SK-N-SH (cell line): ENCODE measurements around the gene SLC17A9. TPM values are rescaled to one million over a fixed set of nuclear protein-coding genes. Genes with fewer than 3 reads are reported as not detected.

Experiments
- CTCF ChIA-PET: fragments of 300-600, 350-600 bp; formaldehyde crosslinking; extraction: SDS; loops from one replicate; lab custom pipeline; 2021; lab: Yijun Ruan, JAX
- POLR2A ChIA-PET: fragments of 350-600 bp; sonication (Branson Sonifier 250); formaldehyde crosslinking; extraction: SDS; loops from one replicate; lab custom pipeline; 2020; ENCODE audit warnings: antibody characterized with exemption, inconsistent platforms; lab: Yijun Ruan, JAX
- DNase-seq: peaks from one replicate; pipeline ENCODE4 v3.0.0; 2012
- H2AFZ ChIP-seq: fragments of 200-600 bp; sonication (generic); 2 replicates; pipeline ENCODE4 v1.8.1; 2016; ENCODE audit warnings: antibody characterized with exemption, mild to moderate bottlenecking, low read depth
- H3F3A ChIP-seq: fragments of 200-600 bp; sonication (generic); replicated peaks from 2 replicates; pipeline ENCODE3; 2016; ENCODE audit warnings: antibody characterized with exemption, mild to moderate bottlenecking; ENCODE audit not compliant: insufficient read depth
- H3K27ac ChIP-seq, 2 experiments: fragments of 200-500 bp in 1 of 2; fragments of 200-600 bp in 1 of 2; sonication (Bioruptor generic) in 1 of 2; sonication (generic), shearing (Covaris generic) in 1 of 2; 2 replicates each; pipeline versions ENCODE4 v1.5.1 to v1.6.1; 2014 to 2016; ENCODE audit warnings: low read depth in 2 of 2, inconsistent platforms in 1 of 2, low read length in 1 of 2, mild to moderate bottlenecking in 1 of 2, mixed read lengths in 1 of 2
- H3K27me3 ChIP-seq: fragments of 200-600 bp; sonication (generic), shearing (Covaris generic); 2 replicates; pipeline ENCODE4 v1.6.1; 2016; ENCODE audit warnings: mixed run types; ENCODE audit not compliant: insufficient read depth
- H3K36me3 ChIP-seq, 2 experiments: fragments of 200-500 bp in 1 of 2; fragments of 200-600 bp in 1 of 2; sonication (Bioruptor generic) in 1 of 2; sonication (generic) in 1 of 2; replicated peaks in 1 of 2; 2 replicates each; pipeline versions ENCODE3 to v1.5.1; 2014 to 2016; ENCODE audit warnings: low read length in 1 of 2, mild to moderate bottlenecking in 1 of 2; ENCODE audit not compliant: insufficient read depth in 2 of 2, control insufficient read depth in 1 of 2
- H3K4me1 ChIP-seq, 2 experiments: fragments of 200-500 bp in 1 of 2; fragments of 200-600 bp in 1 of 2; sonication (Bioruptor generic) in 1 of 2; sonication (generic), shearing (Covaris generic) in 1 of 2; 2 replicates each; pipeline versions ENCODE4 v1.5.1 to v1.6.1; 2014 to 2016; ENCODE audit warnings: low read depth in 1 of 2, low read length in 1 of 2, mixed run types in 1 of 2; ENCODE audit not compliant: insufficient read depth in 2 of 2, control insufficient read depth in 1 of 2
- H3K4me2 ChIP-seq: fragments of 200-600 bp; sonication (generic), shearing (Covaris generic); 2 replicates; pipeline ENCODE4 v1.6.1; 2017; ENCODE audit warnings: mixed run types
- H3K4me3 ChIP-seq, 2 experiments: fragments of 200-500 bp in 1 of 2; fragments of 200-600 bp in 1 of 2; sonication (Bioruptor generic) in 1 of 2; sonication (generic), shearing (Covaris generic) in 1 of 2; 2 replicates each; pipeline versions ENCODE4 v1.5.1 to v1.8.1; 2014 to 2016; ENCODE audit warnings: low read depth in 2 of 2, inconsistent platforms in 1 of 2, low read length in 1 of 2, mild to moderate bottlenecking in 1 of 2, mixed read lengths in 1 of 2, moderate library complexity in 1 of 2
- H3K79me2 ChIP-seq: fragments of 200-600 bp; sonication (generic); 2 replicates; pipeline ENCODE4 v1.8.1; 2017; ENCODE audit warnings: mild to moderate bottlenecking; ENCODE audit not compliant: insufficient read depth
- H3K9ac ChIP-seq: fragments of 200-600 bp; sonication (generic); 2 replicates; pipeline ENCODE4 v1.6.1; 2017; ENCODE audit warnings: mixed run types
- H3K9me2 ChIP-seq: fragments of 200-600 bp; sonication (generic); 2 replicates; pipeline ENCODE4 v1.6.1; 2017; ENCODE audit warnings: mixed run types
- H3K9me3 ChIP-seq: fragments of 200-600 bp; sonication (generic); 2 replicates; pipeline ENCODE4 v1.6.1; 2017; ENCODE audit warnings: mixed run types, mild to moderate bottlenecking, moderate library complexity
- H4K20me1 ChIP-seq: fragments of 200-600 bp; sonication (generic); 2 replicates; pipeline ENCODE4 v1.6.1; 2017; ENCODE audit warnings: mild to moderate bottlenecking, mixed run types; ENCODE audit not compliant: insufficient read depth
- ELF1 ChIP-seq: IDR thresholded peaks from 2 replicates; pipeline ENCODE4 v1.4.0; 2012
- FOSL2 ChIP-seq: IDR thresholded peaks from 2 replicates; pipeline ENCODE4 v1.4.0; 2012; ENCODE audit warnings: low read depth, mild to moderate bottlenecking, moderate library complexity, borderline replicate concordance
- FOXJ3 ChIP-seq: sonication (generic); formaldehyde crosslinking; IDR thresholded peaks from 2 replicates; pipeline ENCODE4 v1.5.1; 2020; ENCODE audit warnings: mild to moderate bottlenecking, missing genetic modification reagents
- GABPA ChIP-seq: IDR thresholded peaks from 2 replicates; pipeline ENCODE4 v1.4.0; 2012; ENCODE audit warnings: low read depth, mild to moderate bottlenecking
- JUND ChIP-seq: IDR thresholded peaks from 2 replicates; pipeline ENCODE4 v1.4.0; 2012
- MEF2A ChIP-seq: IDR thresholded peaks from 2 replicates; pipeline ENCODE4 v1.4.0; 2012; ENCODE audit warnings: low read depth, borderline replicate concordance
- NFIC ChIP-seq: IDR thresholded peaks from 2 replicates; pipeline ENCODE4 v1.4.0; 2012; ENCODE audit warnings: borderline replicate concordance
- RCOR1 ChIP-seq: fragments of 150-350 bp; IDR thresholded peaks from 2 replicates; pipeline ENCODE4 v1.6.1; 2017; ENCODE audit warnings: antibody characterized with exemption, low read length
- SMC3 ChIP-seq: IDR thresholded peaks from 2 replicates; pipeline ENCODE4 v1.6.1; 2012; ENCODE audit warnings: low read depth, low read length, improper control_type of control experiment
- TCF12 ChIP-seq: IDR thresholded peaks from 2 replicates; pipeline ENCODE4 v1.4.0; 2012
- YY1 ChIP-seq: IDR thresholded peaks from 2 replicates; pipeline ENCODE4 v1.4.0; 2012; ENCODE audit warnings: low read depth, mild to moderate bottlenecking
- ZBTB33 ChIP-seq: IDR thresholded peaks from 2 replicates; pipeline ENCODE4 v1.4.0; 2012; ENCODE audit warnings: low read depth, borderline replicate concordance
- WGBS: methylation state at CpG from one replicate; pipeline ENCODE4 v1.1.6; 2017; ENCODE audit warnings: low lambda C conversion rate; 5-methylcytosine and 5-hydroxymethylcytosine counted together
- polyA plus RNA-seq, 3 experiments: library from polyadenylated mRNA; depleted of rRNA; stranded (reverse); fragments of >200 nt; gene quantifications; 2 replicates each; pipeline ENCODE4 v1.2.3, GENCODE V29; 2012
- TF ChIP-seq, protein P1 (sequence below): fragments of 150-350 bp; IDR thresholded peaks from 2 replicates; pipeline ENCODE4 v1.6.1; 2017; ENCODE audit warnings: antibody characterized with exemption, low read length, low read depth, borderline replicate concordance
- TF ChIP-seq, protein P2 (sequence below): IDR thresholded peaks from 2 replicates; pipeline ENCODE4; 2012

SLC17A9 gene
- polyA plus RNA-seq, 1 of the 3 experiments (the other 2 are of a cell fraction), result not detected

DNA sequence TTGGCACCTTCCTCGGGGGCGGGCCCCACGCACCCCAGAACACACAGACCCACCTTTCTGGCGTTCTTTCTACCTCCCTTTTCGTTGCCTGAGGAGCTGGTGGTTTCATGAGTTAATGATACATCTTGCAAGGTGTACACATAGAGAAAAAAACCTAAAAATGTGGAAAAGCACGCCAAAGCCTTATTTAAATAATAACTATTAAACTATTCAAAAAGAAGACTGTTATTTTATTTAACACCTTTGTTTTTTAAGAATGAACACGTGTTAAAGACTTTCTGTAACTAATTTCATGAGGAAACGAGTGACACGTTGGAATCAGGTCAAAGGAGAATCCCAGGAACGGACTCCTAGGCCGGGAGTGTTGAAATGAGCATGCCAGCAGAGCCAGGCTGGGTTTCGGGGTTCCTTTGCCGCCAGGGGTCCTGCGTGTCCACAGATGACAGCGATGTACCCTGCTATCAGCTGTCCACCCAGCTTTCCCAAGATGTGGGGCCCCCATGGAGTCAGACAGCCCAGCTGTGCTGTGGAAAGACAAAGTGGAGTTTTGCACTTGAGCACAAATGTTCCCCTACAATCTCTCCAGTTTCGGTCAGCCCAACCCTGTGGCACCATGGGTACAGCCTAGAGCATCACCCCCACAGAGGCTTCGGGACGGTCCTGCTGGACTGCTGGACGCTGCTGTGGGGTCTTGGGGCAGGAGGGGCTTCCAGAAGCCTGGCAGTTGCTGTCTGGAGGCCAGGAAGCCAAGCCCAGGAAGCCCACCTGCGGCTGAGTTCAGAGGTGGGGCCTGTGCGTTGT, 16.1 kb downstream of the SLC17A9 start:
- TF ChIP-seq, protein P1, sequence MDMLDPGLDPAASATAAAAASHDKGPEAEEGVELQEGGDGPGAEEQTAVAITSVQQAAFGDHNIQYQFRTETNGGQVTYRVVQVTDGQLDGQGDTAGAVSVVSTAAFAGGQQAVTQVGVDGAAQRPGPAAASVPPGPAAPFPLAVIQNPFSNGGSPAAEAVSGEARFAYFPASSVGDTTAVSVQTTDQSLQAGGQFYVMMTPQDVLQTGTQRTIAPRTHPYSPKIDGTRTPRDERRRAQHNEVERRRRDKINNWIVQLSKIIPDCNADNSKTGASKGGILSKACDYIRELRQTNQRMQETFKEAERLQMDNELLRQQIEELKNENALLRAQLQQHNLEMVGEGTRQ, result no peak
- no peak for TF ChIP-seq ELF1
- TF ChIP-seq, protein P2, sequence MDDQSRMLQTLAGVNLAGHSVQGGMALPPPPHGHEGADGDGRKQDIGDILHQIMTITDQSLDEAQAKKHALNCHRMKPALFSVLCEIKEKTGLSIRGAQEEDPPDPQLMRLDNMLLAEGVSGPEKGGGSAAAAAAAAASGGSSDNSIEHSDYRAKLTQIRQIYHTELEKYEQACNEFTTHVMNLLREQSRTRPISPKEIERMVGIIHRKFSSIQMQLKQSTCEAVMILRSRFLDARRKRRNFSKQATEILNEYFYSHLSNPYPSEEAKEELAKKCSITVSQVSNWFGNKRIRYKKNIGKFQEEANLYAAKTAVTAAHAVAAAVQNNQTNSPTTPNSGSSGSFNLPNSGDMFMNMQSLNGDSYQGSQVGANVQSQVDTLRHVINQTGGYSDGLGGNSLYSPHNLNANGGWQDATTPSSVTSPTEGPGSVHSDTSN, result no peak
- no peak for TF ChIP-seq ZBTB33
- TF ChIP-seq SMC3, result no peak
- no peak for TF ChIP-seq FOXJ3 (CRISPR knock-in tag)
- no peak for TF ChIP-seq YY1
- no peak for TF ChIP-seq GABPA
- no peak for TF ChIP-seq TCF12
- no peak for TF ChIP-seq NFIC
- TF ChIP-seq JUND, result no peak
- no peak for TF ChIP-seq FOSL2
- TF ChIP-seq MEF2A, result no peak
- no peak for TF ChIP-seq RCOR1
- TF ChIP-seq, all 33 proteins: peak for 0
- DNase-seq, result no peak
- Histone ChIP-seq H3K9me3 (no peaks in the 10 kb centered on the region), H3K36me3 (no peaks in the 10 kb centered on the region), H3K4me2 (no peak overlapping the region), H3F3A (no peaks in the 10 kb centered on the region), H3K9ac (no peak overlapping the region), H3K79me2 (no peaks in the 10 kb centered on the region), H3K9me2 (no peaks in the 10 kb centered on the region), H3K4me3 (no peak overlapping the region), H3K4me1 (peaks cover 0 to 3% of the 10 kb centered on the region in 2 experiments; a peak in 1 of 4 replicates), H3K27me3 (peaks cover 22% of the 10 kb centered on the region; the same call in 1 of the 2 replicates), H4K20me1 (0 out of 2 replicates have a peak, but pooled peaks cover 3% of the 10 kb centered on the region), H2AFZ (no peak overlapping the region), H3K27ac (no peak overlapping the region)
- POLR2A ChIA-PET, result no interaction called here
- WGBS, result 41% methylated on average over 17 of the region's 21 CpGs
- CTCF ChIA-PET, result interaction anchor here (0.7 kb wide), 1 partner anchor 11 kb away, joined by 3 read pairs; no protein-coding TSS in a partner anchor
